Measurements from ENCODE around the gene VSTM2L. TPM values are rescaled to one million over a fixed set of nuclear protein-coding genes. Genes with fewer than 3 reads are reported as not detected.

VSTM2L gene
- total and polyA plus RNA-seq, 2 of the 4 experiments (the other 2 are of a cell fraction): 0.18 to 0.19 TPM

GRCh38 chr20:37877832-37878772, 24.8 kb upstream of the VSTM2L start:
- Histone ChIP-seq H2BK20ac (ENCODE audit: low read depth, low read length) (no peak overlapping the region), H4K91ac (ENCODE audit: insufficient read depth, low read depth, low read length) (no peak overlapping the region), H3K9me1 (ENCODE audit: insufficient read depth, low read length) (no peaks in the 10 kb centered on the region; the same call in 1 of the 2 replicates), H2AFZ (replicated peaks; ENCODE audit: low read length, poor library complexity) (no peak overlapping the region), H2BK5ac (ENCODE audit: low read depth, low read length, poor library complexity, severe bottlenecking) (no peak overlapping the region), H3K27ac (ENCODE audit: insufficient read depth, low read length) (no peak overlapping the region), H3K14ac (replicated peaks; ENCODE audit: low read depth, low read length) (no peak overlapping the region), H4K20me1 (ENCODE audit: insufficient read depth, low read length) (no peaks in the 10 kb centered on the region), H3K4me2 (ENCODE audit: low read depth, low read length) (no peak overlapping the region), H2BK120ac (ENCODE audit: low read depth, low read length) (no peak overlapping the region), H3K23ac (ENCODE audit: low read depth, low read length) (no peak overlapping the region), H2AK9ac (replicated peaks; ENCODE audit: low read depth, low read length, poor library complexity) (peak overlapping the region; percentile 37), H3K4me3 (ENCODE audit: insufficient read depth, low read depth, low read length) (no peak overlapping the region), H2BK15ac (ENCODE audit: low read depth, low read length) (no peak overlapping the region), H3K79me1 (ENCODE audit: low read depth in 1 of 2, low read length in 2 of 2) (no peaks in the 10 kb centered on the region), H2AK5ac (ENCODE audit: low read depth, low read length) (no peak overlapping the region), H4K5ac (ENCODE audit: low read depth, low read length) (no peak overlapping the region), H3K27me3 (ENCODE audit: control insufficient read depth, insufficient read depth, low read length) (peaks cover 13% of the 10 kb centered on the region), H4K8ac (ENCODE audit: low read depth in 2 of 2, low read length in 2 of 2) (no peak overlapping the region), H3K56ac (ENCODE audit: extremely low read depth, insufficient read depth, low read length) (no peak overlapping the region), H3K18ac (ENCODE audit: low read depth, low read length) (no peak overlapping the region), H3K36me3 (ENCODE audit: control insufficient read depth, insufficient read depth, low read length) (peaks cover 10% of the 10 kb centered on the region), H3K9ac (ENCODE audit: low read depth, low read length) (no peak overlapping the region), H3K4me1 (ENCODE audit: control insufficient read depth, insufficient read depth, low read length) (no peaks in the 10 kb centered on the region), H3K4ac (ENCODE audit: low read depth, low read length) (no peak overlapping the region), H3K9me3 (ENCODE audit: control insufficient read depth, insufficient read depth, low read length) (no peaks in the 10 kb centered on the region)
- ChIA-PET CTCF (interaction anchor here (0.6 kb wide), 1 partner anchor 219 kb away, joined by 3 read pairs; no protein-coding TSS in a partner anchor), POLR2A (ENCODE audit: unreplicated experiment) (no interaction called here)
- intact Hi-C loops (cut with micrococcal nuclease) (no loop called here), in situ Hi-C loops (cut with MboI; ENCODE audit: low sequenced_read_pairs) (no loop called here), dilution Hi-C loops (cut with HindIII; ENCODE audit: low sequenced_read_pairs, unreplicated experiment) (no loop called here)
- TF ChIP-seq, protein P1, sequence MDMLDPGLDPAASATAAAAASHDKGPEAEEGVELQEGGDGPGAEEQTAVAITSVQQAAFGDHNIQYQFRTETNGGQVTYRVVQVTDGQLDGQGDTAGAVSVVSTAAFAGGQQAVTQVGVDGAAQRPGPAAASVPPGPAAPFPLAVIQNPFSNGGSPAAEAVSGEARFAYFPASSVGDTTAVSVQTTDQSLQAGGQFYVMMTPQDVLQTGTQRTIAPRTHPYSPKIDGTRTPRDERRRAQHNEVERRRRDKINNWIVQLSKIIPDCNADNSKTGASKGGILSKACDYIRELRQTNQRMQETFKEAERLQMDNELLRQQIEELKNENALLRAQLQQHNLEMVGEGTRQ (IDR thresholded peaks at IDR 0.05; ENCODE audit: low read depth, low read length): no peak
- no peak for TF ChIP-seq CEBPB (IDR thresholded peaks at IDR 0.05; ENCODE audit: low read depth, low read length)
- 78% methylated on average over 10 of the region's 20 CpGs; no CpG with 5 or more reads in 1 of the 2 experiments for WGBS, 2 experiments (ENCODE audit: extremely low coverage in 2 of 2, insufficient read length in 1 of 2)
- no TSS peak for BruUV-seq (replicated peaks)
- no peak for ATAC-seq (ENCODE audit: low read depth)
- no peak for DNase-seq
